Measurements from ENCODE around the gene MEPCE. TPM values are rescaled to one million over a fixed set of nuclear protein-coding genes. Genes with fewer than 3 reads are reported as not detected.
"Not testable (repeated sequence)": the region's sequence is repeated elsewhere in the genome, so short reads cannot be mapped to it uniquely, and the experiment has no call there.

MEPCE gene
- total RNA-seq, 1 experiment from 2014 or later = 72.1 TPM

DNA sequence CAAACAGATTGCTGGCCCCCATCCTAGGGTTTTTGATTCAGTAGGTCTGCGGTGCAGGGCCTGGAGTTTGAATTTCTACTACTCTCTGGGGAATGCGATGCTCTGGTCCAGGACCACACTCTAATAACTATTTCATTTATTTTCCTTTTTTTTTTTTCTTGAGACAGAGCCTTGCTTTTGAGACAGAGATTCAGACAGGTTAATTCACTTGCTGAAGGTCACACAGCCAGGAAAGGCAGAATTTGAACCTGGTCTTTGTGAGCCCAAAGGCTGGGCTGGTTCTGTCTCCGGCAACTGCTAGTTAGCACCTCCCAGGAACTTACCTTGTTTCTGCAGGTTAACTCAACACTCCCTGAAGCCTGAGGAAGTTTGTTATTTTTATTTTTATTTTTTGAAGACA lies 22.9 kb downstream of the MEPCE start:
- TF ChIP-seq, protein P1, sequence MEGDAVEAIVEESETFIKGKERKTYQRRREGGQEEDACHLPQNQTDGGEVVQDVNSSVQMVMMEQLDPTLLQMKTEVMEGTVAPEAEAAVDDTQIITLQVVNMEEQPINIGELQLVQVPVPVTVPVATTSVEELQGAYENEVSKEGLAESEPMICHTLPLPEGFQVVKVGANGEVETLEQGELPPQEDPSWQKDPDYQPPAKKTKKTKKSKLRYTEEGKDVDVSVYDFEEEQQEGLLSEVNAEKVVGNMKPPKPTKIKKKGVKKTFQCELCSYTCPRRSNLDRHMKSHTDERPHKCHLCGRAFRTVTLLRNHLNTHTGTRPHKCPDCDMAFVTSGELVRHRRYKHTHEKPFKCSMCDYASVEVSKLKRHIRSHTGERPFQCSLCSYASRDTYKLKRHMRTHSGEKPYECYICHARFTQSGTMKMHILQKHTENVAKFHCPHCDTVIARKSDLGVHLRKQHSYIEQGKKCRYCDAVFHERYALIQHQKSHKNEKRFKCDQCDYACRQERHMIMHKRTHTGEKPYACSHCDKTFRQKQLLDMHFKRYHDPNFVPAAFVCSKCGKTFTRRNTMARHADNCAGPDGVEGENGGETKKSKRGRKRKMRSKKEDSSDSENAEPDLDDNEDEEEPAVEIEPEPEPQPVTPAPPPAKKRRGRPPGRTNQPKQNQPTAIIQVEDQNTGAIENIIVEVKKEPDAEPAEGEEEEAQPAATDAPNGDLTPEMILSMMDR (IDR thresholded peaks at IDR 0.05) = no peak
- TF ChIP-seq REST (IDR thresholded peaks at IDR 0.05; ENCODE audit: insufficient read depth in 1 of 2, low read depth in 2 of 2, low read length in 1 of 2) (no peak), SIN3A (IDR thresholded peaks at IDR 0.05; ENCODE audit: borderline replicate concordance, insufficient read depth, low read depth, low read length) (no peak), TCF7L2 (IDR thresholded peaks at IDR 0.05; ENCODE audit: low read depth, low read length) (no peak), POLR2AphosphoS5 (IDR thresholded peaks at IDR 0.05; ENCODE audit: low read depth, low read length) (no peak)
- H3K27ac ChIP-seq (ENCODE audit: low read length) = no peak overlapping the region
- H3K9me3 ChIP-seq (ENCODE audit: control insufficient read depth, insufficient read depth, low read depth, low read length) = no peaks in the 10 kb centered on the region
- ChIA-PET CTCF (no interaction called here), POLR2A (no interaction called here)
- ATAC-seq (no peak), DNase-seq (ENCODE audit: low read depth, low spot score) (no peak)
- no peak overlapping the region for H3K4me3 ChIP-seq (ENCODE audit: low read depth in 2 of 2, low read length in 2 of 2)
- no peaks in the 10 kb centered on the region for H3K36me3 ChIP-seq (ENCODE audit: control insufficient read depth, insufficient read depth, low read length)
- in situ Hi-C loops (cut with HindIII; ENCODE audit: low pct_unique_long_range_greater_than_20kb, low sequenced_read_pairs) (no loop called here), intact Hi-C loops (cut with micrococcal nuclease; ENCODE audit: unreplicated experiment) (no loop called here)
- no peaks in the 10 kb centered on the region for H3K27me3 ChIP-seq (ENCODE audit: control insufficient read depth, insufficient read depth, low read length)
- no peaks in the 10 kb centered on the region for H3K4me1 ChIP-seq (ENCODE audit: control insufficient read depth, insufficient read depth, low read length)
- BruUV-seq (replicated peaks) = no TSS peak

- BruUV-seq (replicated peaks); H3K4me1 ChIP-seq (ENCODE audit: control insufficient read depth, insufficient read depth, low read length); H3K27ac ChIP-seq (ENCODE audit: low read length); H3K36me3 ChIP-seq (ENCODE audit: control insufficient read depth, insufficient read depth, low read length); H3K4me3 ChIP-seq (ENCODE audit: low read depth in 2 of 2, low read length in 2 of 2); ATAC-seq; intact Hi-C loops (cut with micrococcal nuclease; ENCODE audit: unreplicated experiment); DNase-seq (ENCODE audit: low read depth, low spot score); in situ Hi-C loops (cut with HindIII; ENCODE audit: low pct_unique_long_range_greater_than_20kb, low sequenced_read_pairs); H3K27me3 ChIP-seq (ENCODE audit: control insufficient read depth, insufficient read depth, low read length); H3K9me3 ChIP-seq (ENCODE audit: control insufficient read depth, insufficient read depth, low read depth, low read length): not testable (repeated sequence)
- CTCF ChIA-PET = interaction anchor here (0.6 kb wide), 1 partner anchor 68 kb away, joined by 4 read pairs; no protein-coding TSS in a partner anchor
- POLR2A ChIA-PET = interaction anchor here (0.6 kb wide), 1 partner anchor 408 kb away, joined by 3 read pairs; no protein-coding TSS in a partner anchor
Observed at GRCh38 chr7:100453854-100454253, 24.2 kb downstream of the MEPCE start.

GRCh38 chr7:100455206-100455605 lies 25.6 kb downstream of the MEPCE start:
- intact Hi-C loops (cut with micrococcal nuclease; ENCODE audit: unreplicated experiment) (no loop called here), in situ Hi-C loops (cut with HindIII; ENCODE audit: low pct_unique_long_range_greater_than_20kb, low sequenced_read_pairs) (no loop called here)
- H3K9me3 ChIP-seq (ENCODE audit: control insufficient read depth, insufficient read depth, low read depth, low read length) = no peaks in the 10 kb centered on the region
- no peaks in the 10 kb centered on the region for H3K4me1 ChIP-seq (ENCODE audit: control insufficient read depth, insufficient read depth, low read length)
- POLR2A ChIA-PET = interaction anchor here (0.5 to 0.6 kb wide), 2 partner anchors 35 to 434 kb away, joined by 3 read pairs; partner anchors contain the start of gene UFSP1
- TF ChIP-seq REST (IDR thresholded peaks at IDR 0.05; ENCODE audit: insufficient read depth in 1 of 2, low read depth in 2 of 2, low read length in 1 of 2) (no peak), SIN3A (IDR thresholded peaks at IDR 0.05; ENCODE audit: borderline replicate concordance, insufficient read depth, low read depth, low read length) (no peak), POLR2AphosphoS5 (IDR thresholded peaks at IDR 0.05; ENCODE audit: low read depth, low read length) (no peak), TCF7L2 (IDR thresholded peaks at IDR 0.05; ENCODE audit: low read depth, low read length) (no peak)
- TF ChIP-seq, protein P1 (IDR thresholded peaks at IDR 0.05) = no peak
- H3K27me3 ChIP-seq (ENCODE audit: control insufficient read depth, insufficient read depth, low read length) = no peaks in the 10 kb centered on the region
- H3K4me3 ChIP-seq (ENCODE audit: low read depth in 2 of 2, low read length in 2 of 2) = no peak overlapping the region
- DNase-seq (ENCODE audit: low read depth, low spot score) (no peak), ATAC-seq (no peak)
- H3K36me3 ChIP-seq (ENCODE audit: control insufficient read depth, insufficient read depth, low read length) = no peaks in the 10 kb centered on the region
- no TSS peak for BruUV-seq (replicated peaks)
- no peak overlapping the region for H3K27ac ChIP-seq (ENCODE audit: low read length)
- CTCF ChIA-PET = interaction anchor here (0.7 to 1.8 kb wide), 2 partner anchors 104 to 171 kb away, joined by 3 to 7 read pairs; no protein-coding TSS in a partner anchor
